HepG2 (cell line): ENCODE measurements around the gene VEZF1. TPM values are rescaled to one million over a fixed set of nuclear protein-coding genes. Genes with fewer than 3 reads are reported as not detected.

Experiments
- GABPB1 ChIP-seq: IDR thresholded peaks from 2 replicates; pipeline ENCODE4 v1.6.1; 2016; ENCODE audit warnings: mild to moderate bottlenecking, missing genetic modification reagents, moderate library complexity, missing compliant biosample characterization
- ISL2 ChIP-seq: sonication (generic); formaldehyde crosslinking; IDR thresholded peaks from 2 replicates; pipeline ENCODE4 v1.5.0; 2020; ENCODE audit warnings: missing genetic modification reagents
- KDM5B ChIP-seq: sonication (generic); formaldehyde crosslinking; IDR thresholded peaks from 2 replicates; pipeline ENCODE4 v1.4.0; 2020; ENCODE audit warnings: missing genetic modification reagents, mild to moderate bottlenecking, borderline replicate concordance
- PAWR ChIP-seq: sonication (generic); formaldehyde crosslinking; IDR thresholded peaks from 2 replicates; pipeline ENCODE4 v1.4.0; 2020; ENCODE audit warnings: missing genetic modification reagents, mild to moderate bottlenecking, borderline replicate concordance
- RFX3 ChIP-seq: IDR thresholded peaks from 2 replicates; pipeline ENCODE4 v1.6.1; 2016; ENCODE audit warnings: missing biosample characterization, missing genetic modification reagents
- TARDBP ChIP-seq: sonication (generic); formaldehyde crosslinking; IDR thresholded peaks from 2 replicates; pipeline ENCODE4 v1.8.0; 2022; ENCODE audit warnings: mild to moderate bottlenecking, missing genetic modification reagents
- XRCC5 ChIP-seq: fragments of 200-400 bp; formaldehyde crosslinking; optimal IDR thresholded peaks from 2 replicates; pipeline ENCODE3; 2017; ENCODE audit warnings: mild to moderate bottlenecking, low read length
- ZFP36 ChIP-seq: fragments of 150-350 bp; IDR thresholded peaks from 2 replicates; pipeline ENCODE4 v1.6.1; 2018; ENCODE audit warnings: borderline replicate concordance, low read length, low read depth; ENCODE audit not compliant: partially characterized antibody
- ZNF33A ChIP-seq: sonication (generic); formaldehyde crosslinking; IDR thresholded peaks from 2 replicates; pipeline ENCODE4 v1.5.1; 2020; ENCODE audit warnings: missing genetic modification reagents, mild to moderate bottlenecking, moderate library complexity, borderline replicate concordance
- ZNF34 ChIP-seq: sonication (generic); formaldehyde crosslinking; IDR thresholded peaks from 2 replicates; pipeline ENCODE4 v1.4.0; 2020; ENCODE audit warnings: mild to moderate bottlenecking, missing genetic modification reagents, borderline replicate concordance
- ZNF558 ChIP-seq: sonication (generic); formaldehyde crosslinking; IDR thresholded peaks from 2 replicates; pipeline ENCODE4 v1.9.0; 2022; ENCODE audit warnings: mild to moderate bottlenecking, missing genetic modification reagents, borderline replicate concordance
- ZNF570 ChIP-seq: sonication (generic); formaldehyde crosslinking; IDR thresholded peaks from 2 replicates; pipeline ENCODE4 v1.4.0; 2020; ENCODE audit warnings: mild to moderate bottlenecking, missing genetic modification reagents, borderline replicate concordance
- ZNF724P ChIP-seq: sonication (generic); formaldehyde crosslinking; IDR thresholded peaks from 2 replicates; pipeline ENCODE4 v1.8.0; 2022; ENCODE audit warnings: missing genetic modification reagents, borderline replicate concordance
- ZSCAN21 ChIP-seq: sonication (generic); formaldehyde crosslinking; IDR thresholded peaks from 2 replicates; pipeline ENCODE4 v1.8.0; 2022; ENCODE audit warnings: mild to moderate bottlenecking, missing genetic modification reagents, moderate library complexity, borderline replicate concordance
- polyA plus RNA-seq, 8 experiments: library from polyadenylated mRNA; depleted of rRNA in 3 of 8; stranded (reverse) in 7 of 8; unstranded in 1 of 8; fragments of >200 nt; fragmentation: Illumina TruSeq in 4 of 8; extraction: Trizol in 4 of 8; gene quantifications; 2 replicates each; pipeline versions ENCODE4 v1.2.1 to v1.2.3, GENCODE V29; 2011 to 2016; ENCODE audit warnings: low read depth in 4 of 8, missing spikeins in 1 of 8, mixed read lengths in 1 of 8; ENCODE audit not compliant: insufficient read depth in 1 of 8
- total RNA-seq, 5 experiments: library from RNA; depleted of rRNA; stranded (reverse); fragments of >200 nt; fragmentation: Illumina TruSeq; extraction: Trizol; gene quantifications; 2 replicates each; pipeline ENCODE4 v1.2.3, GENCODE V29; 2016; ENCODE audit warnings: low read depth in 1 of 5
- TF ChIP-seq, protein P1 (sequence below): sonication (generic); formaldehyde crosslinking; IDR thresholded peaks from 2 replicates; pipeline ENCODE4 v1.5.0; 2020; ENCODE audit warnings: mild to moderate bottlenecking, missing genetic modification reagents
- TF ChIP-seq, protein P2 (sequence below): sonication (generic); formaldehyde crosslinking; conservative IDR thresholded peaks from 2 replicates; pipeline ENCODE4 v1.5.0; 2020; ENCODE audit warnings: missing genetic modification reagents
- TF ChIP-seq, protein P3 (sequence below): conservative IDR thresholded peaks from 2 replicates; pipeline ENCODE4 v1.6.1; 2018; ENCODE audit warnings: missing genetic modification reagents
- TF ChIP-seq, protein P4 (sequence below): sonication (generic); formaldehyde crosslinking; IDR thresholded peaks from 2 replicates; pipeline ENCODE4 v1.4.0; 2020; ENCODE audit warnings: mild to moderate bottlenecking, low read depth, missing genetic modification reagents
- TF ChIP-seq, protein P5 (sequence below): sonication (generic); formaldehyde crosslinking; IDR thresholded peaks from 2 replicates; pipeline ENCODE4 v1.9.0; 2021; ENCODE audit warnings: missing genetic modification reagents, borderline replicate concordance

VEZF1 gene
- total and polyA plus RNA-seq, 2 of the 13 experiments (the other 11 are each of a cell fraction or from before 2014, with no cell fraction given) = 45.9 to 49.7 TPM

DNA sequence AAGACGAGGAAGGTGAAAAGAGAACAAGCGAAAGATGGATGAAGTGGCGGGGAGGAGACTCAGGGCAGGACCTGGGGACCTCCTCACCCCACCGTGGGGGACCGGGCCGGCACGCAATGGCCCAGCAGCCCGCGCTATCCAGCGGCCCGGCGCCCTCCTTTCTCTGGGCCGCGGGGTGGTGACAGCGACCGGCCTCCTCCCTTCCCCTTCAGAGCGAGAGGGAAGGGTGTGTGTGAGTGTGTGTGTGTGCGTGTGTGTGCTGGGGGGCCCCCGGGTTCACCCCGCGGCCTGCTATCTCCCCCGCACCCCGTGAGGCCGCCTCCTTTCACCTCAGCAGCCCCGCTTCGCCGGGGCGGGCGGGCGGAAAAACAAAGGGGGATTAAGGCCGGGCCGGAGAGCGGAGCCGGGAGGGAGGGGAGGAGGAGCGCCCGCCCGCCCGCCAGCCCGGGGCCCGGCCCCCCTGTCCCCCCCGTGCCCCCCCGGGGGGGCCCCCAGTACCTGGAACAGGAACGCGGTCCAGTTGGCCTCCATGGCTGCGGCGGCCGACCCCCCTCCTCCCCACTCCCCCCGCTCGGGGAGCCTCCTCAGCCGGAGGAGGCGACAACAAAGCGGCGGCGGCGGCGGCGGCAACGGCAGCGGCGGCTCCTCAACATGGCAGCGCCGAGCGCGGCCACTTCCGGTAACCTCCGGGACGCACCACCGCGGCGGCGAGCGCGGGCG, at the start of gene VEZF1 (continued):
- peak; percentile 58; the same call in 1 of the 2 replicates for TF ChIP-seq KDM5B (CRISPR knock-in tag)
- peak; percentile 33; the same call in 1 of the 2 replicates for TF ChIP-seq ZNF558 (CRISPR knock-in tag)
- TF ChIP-seq XRCC5 = no peak
- TF ChIP-seq RFX3 (CRISPR knock-in tag) = no peak
- TF ChIP-seq ZFP36 = no peak
- TF ChIP-seq TARDBP = peak; percentile 54; the same call in 1 of the 2 replicates
- TF ChIP-seq, protein P1, sequence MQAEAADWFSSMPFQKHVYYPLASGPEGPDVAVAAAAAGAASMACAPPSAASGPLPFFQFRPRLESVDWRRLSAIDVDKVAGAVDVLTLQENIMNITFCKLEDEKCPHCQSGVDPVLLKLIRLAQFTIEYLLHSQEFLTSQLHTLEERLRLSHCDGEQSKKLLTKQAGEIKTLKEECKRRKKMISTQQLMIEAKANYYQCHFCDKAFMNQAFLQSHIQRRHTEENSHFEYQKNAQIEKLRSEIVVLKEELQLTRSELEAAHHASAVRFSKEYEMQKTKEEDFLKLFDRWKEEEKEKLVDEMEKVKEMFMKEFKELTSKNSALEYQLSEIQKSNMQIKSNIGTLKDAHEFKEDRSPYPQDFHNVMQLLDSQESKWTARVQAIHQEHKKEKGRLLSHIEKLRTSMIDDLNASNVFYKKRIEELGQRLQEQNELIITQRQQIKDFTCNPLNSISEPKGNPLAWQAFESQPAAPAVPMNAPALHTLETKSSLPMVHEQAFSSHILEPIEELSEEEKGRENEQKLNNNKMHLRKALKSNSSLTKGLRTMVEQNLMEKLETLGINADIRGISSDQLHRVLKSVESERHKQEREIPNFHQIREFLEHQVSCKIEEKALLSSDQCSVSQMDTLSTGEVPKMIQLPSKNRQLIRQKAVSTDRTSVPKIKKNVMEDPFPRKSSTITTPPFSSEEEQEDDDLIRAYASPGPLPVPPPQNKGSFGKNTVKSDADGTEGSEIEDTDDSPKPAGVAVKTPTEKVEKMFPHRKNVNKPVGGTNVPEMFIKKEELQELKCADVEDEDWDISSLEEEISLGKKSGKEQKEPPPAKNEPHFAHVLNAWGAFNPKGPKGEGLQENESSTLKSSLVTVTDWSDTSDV = peak; percentile 36
- no peak for TF ChIP-seq ZNF570 (CRISPR knock-in tag)
- TF ChIP-seq PAWR = no peak
- peak; percentile 85 for TF ChIP-seq GABPB1
- TF ChIP-seq, protein P2, sequence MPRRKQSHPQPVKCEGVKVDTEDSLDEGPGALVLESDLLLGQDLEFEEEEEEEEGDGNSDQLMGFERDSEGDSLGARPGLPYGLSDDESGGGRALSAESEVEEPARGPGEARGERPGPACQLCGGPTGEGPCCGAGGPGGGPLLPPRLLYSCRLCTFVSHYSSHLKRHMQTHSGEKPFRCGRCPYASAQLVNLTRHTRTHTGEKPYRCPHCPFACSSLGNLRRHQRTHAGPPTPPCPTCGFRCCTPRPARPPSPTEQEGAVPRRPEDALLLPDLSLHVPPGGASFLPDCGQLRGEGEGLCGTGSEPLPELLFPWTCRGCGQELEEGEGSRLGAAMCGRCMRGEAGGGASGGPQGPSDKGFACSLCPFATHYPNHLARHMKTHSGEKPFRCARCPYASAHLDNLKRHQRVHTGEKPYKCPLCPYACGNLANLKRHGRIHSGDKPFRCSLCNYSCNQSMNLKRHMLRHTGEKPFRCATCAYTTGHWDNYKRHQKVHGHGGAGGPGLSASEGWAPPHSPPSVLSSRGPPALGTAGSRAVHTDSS (CRISPR knock-in tag) = no peak
- TF ChIP-seq, protein P3, sequence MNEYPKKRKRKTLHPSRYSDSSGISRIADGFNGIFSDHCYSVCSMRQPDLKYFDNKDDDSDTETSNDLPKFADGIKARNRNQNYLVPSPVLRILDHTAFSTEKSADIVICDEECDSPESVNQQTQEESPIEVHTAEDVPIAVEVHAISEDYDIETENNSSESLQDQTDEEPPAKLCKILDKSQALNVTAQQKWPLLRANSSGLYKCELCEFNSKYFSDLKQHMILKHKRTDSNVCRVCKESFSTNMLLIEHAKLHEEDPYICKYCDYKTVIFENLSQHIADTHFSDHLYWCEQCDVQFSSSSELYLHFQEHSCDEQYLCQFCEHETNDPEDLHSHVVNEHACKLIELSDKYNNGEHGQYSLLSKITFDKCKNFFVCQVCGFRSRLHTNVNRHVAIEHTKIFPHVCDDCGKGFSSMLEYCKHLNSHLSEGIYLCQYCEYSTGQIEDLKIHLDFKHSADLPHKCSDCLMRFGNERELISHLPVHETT (CRISPR knock-in tag) = peak; percentile 90
- TF ChIP-seq ZNF34 (CRISPR knock-in tag) = no peak
- TF ChIP-seq ZNF724P = no peak; the same call in 1 of the 2 replicates
- TF ChIP-seq, protein P4, sequence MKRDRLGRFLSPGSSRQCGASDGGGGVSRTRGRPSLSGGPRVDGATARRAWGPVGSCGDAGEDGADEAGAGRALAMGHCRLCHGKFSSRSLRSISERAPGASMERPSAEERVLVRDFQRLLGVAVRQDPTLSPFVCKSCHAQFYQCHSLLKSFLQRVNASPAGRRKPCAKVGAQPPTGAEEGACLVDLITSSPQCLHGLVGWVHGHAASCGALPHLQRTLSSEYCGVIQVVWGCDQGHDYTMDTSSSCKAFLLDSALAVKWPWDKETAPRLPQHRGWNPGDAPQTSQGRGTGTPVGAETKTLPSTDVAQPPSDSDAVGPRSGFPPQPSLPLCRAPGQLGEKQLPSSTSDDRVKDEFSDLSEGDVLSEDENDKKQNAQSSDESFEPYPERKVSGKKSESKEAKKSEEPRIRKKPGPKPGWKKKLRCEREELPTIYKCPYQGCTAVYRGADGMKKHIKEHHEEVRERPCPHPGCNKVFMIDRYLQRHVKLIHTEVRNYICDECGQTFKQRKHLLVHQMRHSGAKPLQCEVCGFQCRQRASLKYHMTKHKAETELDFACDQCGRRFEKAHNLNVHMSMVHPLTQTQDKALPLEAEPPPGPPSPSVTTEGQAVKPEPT (CRISPR knock-in tag) = 0 out of 2 replicates have a peak, but pooled peaks have one; percentile 26
- peak; percentile 70 for TF ChIP-seq ISL2 (CRISPR knock-in tag)
- peak; percentile 40; the same call in 1 of the 2 replicates for TF ChIP-seq ZSCAN21
- TF ChIP-seq, protein P5, sequence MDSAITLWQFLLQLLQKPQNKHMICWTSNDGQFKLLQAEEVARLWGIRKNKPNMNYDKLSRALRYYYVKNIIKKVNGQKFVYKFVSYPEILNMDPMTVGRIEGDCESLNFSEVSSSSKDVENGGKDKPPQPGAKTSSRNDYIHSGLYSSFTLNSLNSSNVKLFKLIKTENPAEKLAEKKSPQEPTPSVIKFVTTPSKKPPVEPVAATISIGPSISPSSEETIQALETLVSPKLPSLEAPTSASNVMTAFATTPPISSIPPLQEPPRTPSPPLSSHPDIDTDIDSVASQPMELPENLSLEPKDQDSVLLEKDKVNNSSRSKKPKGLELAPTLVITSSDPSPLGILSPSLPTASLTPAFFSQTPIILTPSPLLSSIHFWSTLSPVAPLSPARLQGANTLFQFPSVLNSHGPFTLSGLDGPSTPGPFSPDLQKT (CRISPR knock-in tag) = no peak
- no peak for TF ChIP-seq ZNF33A (CRISPR knock-in tag)
